DOHH2 (cell line): ENCODE measurements around the gene LDAF1.
A peak's percentile ranks its signal among the peaks of the same experiment; 100 is the strongest.

ENCODE experiments used
- H3F3A ChIP-seq: fragments of 200-600 bp; sonication (generic), shearing (Covaris generic); 2 replicates; pipeline ENCODE4 v1.6.0; 2016; ENCODE audit warnings: antibody characterized with exemption, mild to moderate bottlenecking; ENCODE audit not compliant: control insufficient read depth, insufficient read depth
- H3K27ac ChIP-seq: fragments of 200-600 bp; sonication (generic); 2 replicates; pipeline ENCODE4 v1.5.1; 2014; ENCODE audit warnings: low read depth, mild to moderate bottlenecking, low read length, moderate library complexity
- H3K27me3 ChIP-seq: fragments of 200-600 bp; sonication (generic); 2 replicates; pipeline ENCODE4 v1.6.1; 2014; ENCODE audit warnings: mild to moderate bottlenecking, low read length, mixed read lengths; ENCODE audit not compliant: control insufficient read depth
- H3K36me3 ChIP-seq: fragments of 200-600 bp; sonication (generic); 2 replicates; pipeline ENCODE4 v1.6.1; 2014; ENCODE audit warnings: mild to moderate bottlenecking, low read length, moderate library complexity, mixed read lengths; ENCODE audit not compliant: control insufficient read depth
- H3K4me1 ChIP-seq: fragments of 200-600 bp; sonication (generic); 2 replicates; pipeline ENCODE4 v1.6.1; 2014; ENCODE audit warnings: mild to moderate bottlenecking, low read length, mixed read lengths; ENCODE audit not compliant: control insufficient read depth
- H3K4me2 ChIP-seq: fragments of 200-600 bp; sonication (generic); 2 replicates; pipeline ENCODE4 v1.6.0; 2014; ENCODE audit warnings: mild to moderate bottlenecking, low read length, moderate library complexity
- H3K4me3 ChIP-seq: fragments of 200-600 bp; sonication (generic); 2 replicates; pipeline ENCODE4 v1.5.1; 2014; ENCODE audit warnings: mild to moderate bottlenecking, low read length, mixed read lengths
- H3K79me2 ChIP-seq: fragments of 200-600 bp; sonication (generic); 2 replicates; pipeline ENCODE4 v1.6.1; 2014; ENCODE audit warnings: mild to moderate bottlenecking, low read length, mixed read lengths; ENCODE audit not compliant: control insufficient read depth
- H3K9me2 ChIP-seq: fragments of 200-600 bp; sonication (generic); replicated peaks from 2 replicates; pipeline ENCODE4 v1.6.1; 2014; ENCODE audit warnings: mild to moderate bottlenecking, low read length, mixed read lengths; ENCODE audit not compliant: control insufficient read depth
- H3K9me3 ChIP-seq: fragments of 200-600 bp; sonication (generic); 2 replicates; pipeline ENCODE4 v1.6.1; 2014; ENCODE audit warnings: antibody characterized with exemption, low read length, mixed read lengths; ENCODE audit not compliant: control insufficient read depth, insufficient read depth
- H4K20me1 ChIP-seq: fragments of 200-600 bp; sonication (generic); 2 replicates; pipeline ENCODE4 v1.6.0; 2014; ENCODE audit warnings: low read depth, mild to moderate bottlenecking, antibody characterized with exemption, low read length, moderate library complexity; ENCODE audit not compliant: control insufficient read depth, insufficient read depth
- EZH2phosphoT487 ChIP-seq: fragments of 200-600 bp; sonication (generic); IDR thresholded peaks from 2 replicates; pipeline ENCODE4 v1.6.1; 2017; ENCODE audit warnings: borderline replicate concordance, mild to moderate bottlenecking, antibody characterized with exemption, low read length, moderate library complexity, mixed read lengths
- TF ChIP-seq, protein P1 (sequence below): fragments of 200-600 bp; sonication (generic); IDR thresholded peaks from one replicate; pipeline ENCODE4 v1.5.1; 2014; ENCODE audit warnings: antibody characterized with exemption, mild to moderate bottlenecking, low read depth, low read length; ENCODE audit not compliant: poor library complexity, severe bottlenecking

LDAF1 gene

DNA sequence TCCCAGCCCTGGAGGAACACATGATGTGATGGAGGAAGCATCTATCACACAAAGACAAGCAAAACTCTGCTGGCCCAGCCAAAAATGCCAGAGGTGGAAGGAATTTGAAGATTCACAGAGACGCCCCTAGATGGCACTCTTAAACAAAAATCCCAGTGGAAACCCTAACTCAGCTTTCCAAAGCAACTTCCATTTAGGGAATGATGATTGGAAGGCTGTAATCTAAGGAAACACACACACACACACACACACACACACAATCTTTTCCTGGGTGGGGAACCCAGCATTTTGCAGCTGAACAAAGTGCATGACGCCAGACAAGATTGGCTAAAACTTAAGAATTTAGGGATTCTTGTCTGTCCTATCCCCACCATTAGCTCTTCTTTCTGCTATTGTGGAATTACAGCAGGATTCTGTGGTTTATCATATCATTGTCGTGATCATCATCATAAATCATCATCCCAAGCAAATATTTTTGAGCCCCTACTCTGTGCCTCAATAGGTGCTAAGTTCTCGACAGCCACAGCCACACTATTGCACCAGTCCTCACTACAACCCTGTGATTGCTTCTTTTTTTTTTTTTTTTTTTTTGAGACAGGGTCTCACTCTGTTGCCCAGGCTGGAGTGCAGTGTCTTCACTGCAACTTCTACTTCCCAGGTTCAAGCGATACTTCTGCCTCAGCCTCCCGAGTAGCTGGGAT lies 1.6 kb upstream of the LDAF1 start:
- Histone ChIP-seq H3K4me1 (peaks cover 26% of the 10 kb centered on the region), H3F3A (no peaks in the 10 kb centered on the region), H3K79me2 (peaks cover 34% of the 10 kb centered on the region), H3K4me3 (no peak overlapping the region), H4K20me1 (no peaks in the 10 kb centered on the region), H3K27ac (no peak overlapping the region), H3K4me2 (no peak overlapping the region), H3K36me3 (peaks cover 15% of the 10 kb centered on the region), H3K9me2 (no peaks in the 10 kb centered on the region), H3K9me3 (no peaks in the 10 kb centered on the region), H3K27me3 (no peaks in the 10 kb centered on the region)
- TF ChIP-seq, protein P1, sequence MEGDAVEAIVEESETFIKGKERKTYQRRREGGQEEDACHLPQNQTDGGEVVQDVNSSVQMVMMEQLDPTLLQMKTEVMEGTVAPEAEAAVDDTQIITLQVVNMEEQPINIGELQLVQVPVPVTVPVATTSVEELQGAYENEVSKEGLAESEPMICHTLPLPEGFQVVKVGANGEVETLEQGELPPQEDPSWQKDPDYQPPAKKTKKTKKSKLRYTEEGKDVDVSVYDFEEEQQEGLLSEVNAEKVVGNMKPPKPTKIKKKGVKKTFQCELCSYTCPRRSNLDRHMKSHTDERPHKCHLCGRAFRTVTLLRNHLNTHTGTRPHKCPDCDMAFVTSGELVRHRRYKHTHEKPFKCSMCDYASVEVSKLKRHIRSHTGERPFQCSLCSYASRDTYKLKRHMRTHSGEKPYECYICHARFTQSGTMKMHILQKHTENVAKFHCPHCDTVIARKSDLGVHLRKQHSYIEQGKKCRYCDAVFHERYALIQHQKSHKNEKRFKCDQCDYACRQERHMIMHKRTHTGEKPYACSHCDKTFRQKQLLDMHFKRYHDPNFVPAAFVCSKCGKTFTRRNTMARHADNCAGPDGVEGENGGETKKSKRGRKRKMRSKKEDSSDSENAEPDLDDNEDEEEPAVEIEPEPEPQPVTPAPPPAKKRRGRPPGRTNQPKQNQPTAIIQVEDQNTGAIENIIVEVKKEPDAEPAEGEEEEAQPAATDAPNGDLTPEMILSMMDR = peak; percentile 80
- no peak for TF ChIP-seq EZH2phosphoT487

DNA sequence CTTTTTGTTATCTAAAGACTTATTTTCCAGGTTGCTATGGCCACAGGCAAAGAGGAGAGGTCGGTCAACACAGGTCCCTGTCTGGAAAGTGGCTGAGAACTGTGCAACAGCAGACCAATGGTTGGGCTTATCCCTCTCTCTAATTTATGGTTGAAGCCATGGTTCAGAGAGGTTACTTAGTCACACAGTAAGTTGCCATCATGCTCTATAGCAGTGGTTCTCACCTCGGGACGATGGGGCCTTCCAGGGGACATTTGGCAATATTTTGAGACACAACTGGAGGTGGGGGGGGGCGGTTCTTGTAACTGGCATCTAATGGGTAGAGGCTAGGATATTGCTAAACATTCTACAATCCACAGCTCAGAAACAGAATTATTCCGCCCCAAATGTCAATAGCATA lies 842 bp upstream of the LDAF1 start:
- Histone ChIP-seq H4K20me1 (no peaks in the 10 kb centered on the region), H3K27ac (no peak overlapping the region), H3K79me2 (peaks cover 38% of the 10 kb centered on the region), H3K4me2 (peak overlapping the region; percentile 82), H3K9me2 (no peaks in the 10 kb centered on the region), H3F3A (no peaks in the 10 kb centered on the region), H3K9me3 (no peaks in the 10 kb centered on the region), H3K4me1 (peaks cover 26% of the 10 kb centered on the region), H3K36me3 (peaks cover 20% of the 10 kb centered on the region), H3K27me3 (no peaks in the 10 kb centered on the region), H3K4me3 (peak overlapping the region; percentile 78)
- TF ChIP-seq EZH2phosphoT487 = no peak
- TF ChIP-seq, protein P1 = no peak

DNA sequence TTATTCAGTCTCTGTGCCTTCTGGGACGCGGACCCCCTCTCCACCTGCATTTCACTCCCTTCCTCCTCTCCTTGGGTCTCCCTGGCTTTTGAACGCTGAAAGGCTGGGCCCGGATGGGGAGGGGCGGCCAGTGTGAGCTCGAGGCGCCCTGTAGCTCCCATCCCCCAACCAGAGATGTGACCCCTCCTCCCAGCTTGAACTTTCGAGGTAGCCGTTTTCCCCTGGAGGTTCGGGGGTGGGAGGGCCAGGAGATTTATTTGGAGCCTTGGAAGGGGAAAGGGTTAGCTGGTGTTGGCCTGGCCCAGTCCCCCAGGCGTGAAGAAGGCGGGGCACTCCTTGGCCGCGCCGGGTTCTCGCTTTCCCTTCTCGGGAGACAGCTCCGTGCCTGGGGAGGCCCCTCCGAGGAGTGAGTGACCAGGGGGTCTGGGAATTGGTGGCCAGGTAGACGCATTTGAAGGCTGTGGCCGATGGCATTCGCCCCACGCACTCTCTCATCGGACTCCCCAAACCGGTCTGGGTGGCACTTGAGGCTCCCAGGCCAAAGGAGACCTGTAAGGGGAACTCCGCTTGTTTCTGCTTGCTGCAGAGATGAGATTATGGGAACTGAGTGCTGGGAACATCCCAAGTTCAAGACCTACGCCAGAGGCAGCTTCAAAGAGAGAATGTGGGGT lies 942 bp downstream of the LDAF1 start:
- Histone ChIP-seq H3F3A (no peaks in the 10 kb centered on the region), H3K4me2 (peak overlapping the region; percentile 82), H3K9me3 (no peaks in the 10 kb centered on the region), H4K20me1 (no peaks in the 10 kb centered on the region), H3K27ac (peak overlapping the region; percentile 61), H3K36me3 (peaks cover 36% of the 10 kb centered on the region), H3K4me3 (peak overlapping the region; percentile 78), H3K27me3 (no peaks in the 10 kb centered on the region), H3K4me1 (peaks cover 26% of the 10 kb centered on the region), H3K79me2 (peaks cover 45% of the 10 kb centered on the region), H3K9me2 (no peaks in the 10 kb centered on the region)
- TF ChIP-seq, protein P1 = no peak
- no peak for TF ChIP-seq EZH2phosphoT487
